AG10803 (cell line): ENCODE data around the gene ASB6.

Source experiments
- DNase-seq: peaks from one replicate; pipeline ENCODE4 v3.0.0; 2010; ENCODE audit warnings: low read depth
- H3K4me3 ChIP-seq: 2 replicates; pipeline ENCODE4 v1.5.1; 2011; ENCODE audit warnings: mild to moderate bottlenecking, low read length, control low read depth
- TF ChIP-seq, protein P1 (sequence below): conservative IDR thresholded peaks from 2 replicates; pipeline ENCODE4 v1.5.1; 2011; ENCODE audit warnings: mild to moderate bottlenecking, low read length, control low read depth, inconsistent platforms

The ASB6 gene

GRCh38 chr9:129675620-129676019 is 33.7 kb upstream of the ASB6 start:
- no peak for DNase-seq
- TF ChIP-seq, protein P1, sequence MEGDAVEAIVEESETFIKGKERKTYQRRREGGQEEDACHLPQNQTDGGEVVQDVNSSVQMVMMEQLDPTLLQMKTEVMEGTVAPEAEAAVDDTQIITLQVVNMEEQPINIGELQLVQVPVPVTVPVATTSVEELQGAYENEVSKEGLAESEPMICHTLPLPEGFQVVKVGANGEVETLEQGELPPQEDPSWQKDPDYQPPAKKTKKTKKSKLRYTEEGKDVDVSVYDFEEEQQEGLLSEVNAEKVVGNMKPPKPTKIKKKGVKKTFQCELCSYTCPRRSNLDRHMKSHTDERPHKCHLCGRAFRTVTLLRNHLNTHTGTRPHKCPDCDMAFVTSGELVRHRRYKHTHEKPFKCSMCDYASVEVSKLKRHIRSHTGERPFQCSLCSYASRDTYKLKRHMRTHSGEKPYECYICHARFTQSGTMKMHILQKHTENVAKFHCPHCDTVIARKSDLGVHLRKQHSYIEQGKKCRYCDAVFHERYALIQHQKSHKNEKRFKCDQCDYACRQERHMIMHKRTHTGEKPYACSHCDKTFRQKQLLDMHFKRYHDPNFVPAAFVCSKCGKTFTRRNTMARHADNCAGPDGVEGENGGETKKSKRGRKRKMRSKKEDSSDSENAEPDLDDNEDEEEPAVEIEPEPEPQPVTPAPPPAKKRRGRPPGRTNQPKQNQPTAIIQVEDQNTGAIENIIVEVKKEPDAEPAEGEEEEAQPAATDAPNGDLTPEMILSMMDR, result no peak
- H3K4me3 ChIP-seq, result no peak overlapping the region

GRCh38 chr9:129674229-129674628 is 32.3 kb upstream of the ASB6 start:
- H3K4me3 ChIP-seq, result no peak overlapping the region
- no peak for DNase-seq
- TF ChIP-seq, protein P1, result no peak

DNA sequence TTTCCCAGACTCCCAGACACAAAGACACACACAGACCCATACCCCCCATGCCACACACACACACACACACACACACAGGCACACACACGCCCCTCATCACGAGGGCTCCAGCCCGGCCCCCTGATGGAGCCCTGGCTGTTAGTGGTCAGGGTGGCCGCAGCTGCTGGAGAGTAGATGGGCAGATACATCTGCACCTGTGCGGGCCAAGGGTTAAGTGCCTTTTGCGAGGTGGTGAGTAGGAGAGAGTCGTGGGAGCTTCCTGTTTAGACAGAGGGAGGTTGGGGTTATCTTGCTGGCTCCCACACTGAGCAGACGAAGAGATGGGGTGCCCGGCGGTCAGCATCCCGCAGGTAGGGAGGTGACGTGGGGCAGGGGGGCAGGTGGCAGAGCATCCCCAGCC is 31.7 kb upstream of the ASB6 start:
- DNase-seq, result no peak
- H3K4me3 ChIP-seq, result no peak overlapping the region
- TF ChIP-seq, protein P1, result no peak

- TF ChIP-seq, protein P1, result no peak
Measured at GRCh38 chr9:129672702-129673101, 30.8 kb upstream of the ASB6 start.

GRCh38 chr9:129671519-129671918 is 29.6 kb upstream of the ASB6 start:
- TF ChIP-seq, protein P1, result no peak
- no peak overlapping the region for H3K4me3 ChIP-seq
- peak; percentile 37 for DNase-seq

More at GRCh38 chr9:129672702-129673101, 30.8 kb upstream of the ASB6 start:
- H3K4me3 ChIP-seq, result no peak overlapping the region
- DNase-seq, result no peak

GRCh38 chr9:129671065-129671464 is 29.1 kb upstream of the ASB6 start:
- DNase-seq, result no peak
- H3K4me3 ChIP-seq, result peak overlapping the region; percentile 9; the same call in 1 of the 2 replicates
- TF ChIP-seq, protein P1, result no peak

- TF ChIP-seq, protein P1, result no peak
- peak overlapping the region; percentile 36 for H3K4me3 ChIP-seq
- peak; percentile 86 for DNase-seq
Measured at GRCh38 chr9:129669946-129670345, 28.0 kb upstream of the ASB6 start.
